Right lung (tissue), 5 donors: ENCODE measurements around the gene CUX1. TPM values are rescaled to one million over a fixed set of nuclear protein-coding genes. Genes with fewer than 3 reads are reported as not detected.
A peak's percentile ranks its signal among the peaks of the same experiment; 100 is the strongest.
"Not testable (repeated sequence)": the region's sequence is repeated elsewhere in the genome, so short reads cannot be mapped to it uniquely, and the experiment has no call there.

ENCODE experiments used
- DNase-seq, 2 donors: peaks; one replicate each; pipeline ENCODE4 v3.0.0-alpha.2; 2013
- polyA plus RNA-seq, 5 donors: library from polyadenylated mRNA; unstranded; fragments of 120-200 nt; gene quantifications; one replicate each; pipeline versions ENCODE4 v1.2.1 to v1.2.3, GENCODE V29; 2013; ENCODE audit warnings: inconsistent platforms in 1 of 5, low replicate concordance in 1 of 5; ENCODE audit not compliant: insufficient read length in 5 of 5, insufficient read depth in 1 of 5

The CUX1 gene
- polyA plus RNA-seq, 5 donors, result 80.2 to 101 (median 89.3) TPM

- DNase-seq, result no peak
These were observed 468.3 kb downstream of the CUX1 start for GRCh38 chr7:102285540-102286236.

- DNase-seq, result peak; percentile 81 to 82
These were observed 469.0 kb downstream of the CUX1 start, which contains the start of gene SH2B2 for GRCh38 chr7:102286237-102287110. SH2B2 (plus strand) TSS chr7:102286868; CDS start chr7:102300551, 13,683 bp downstream.

DNA sequence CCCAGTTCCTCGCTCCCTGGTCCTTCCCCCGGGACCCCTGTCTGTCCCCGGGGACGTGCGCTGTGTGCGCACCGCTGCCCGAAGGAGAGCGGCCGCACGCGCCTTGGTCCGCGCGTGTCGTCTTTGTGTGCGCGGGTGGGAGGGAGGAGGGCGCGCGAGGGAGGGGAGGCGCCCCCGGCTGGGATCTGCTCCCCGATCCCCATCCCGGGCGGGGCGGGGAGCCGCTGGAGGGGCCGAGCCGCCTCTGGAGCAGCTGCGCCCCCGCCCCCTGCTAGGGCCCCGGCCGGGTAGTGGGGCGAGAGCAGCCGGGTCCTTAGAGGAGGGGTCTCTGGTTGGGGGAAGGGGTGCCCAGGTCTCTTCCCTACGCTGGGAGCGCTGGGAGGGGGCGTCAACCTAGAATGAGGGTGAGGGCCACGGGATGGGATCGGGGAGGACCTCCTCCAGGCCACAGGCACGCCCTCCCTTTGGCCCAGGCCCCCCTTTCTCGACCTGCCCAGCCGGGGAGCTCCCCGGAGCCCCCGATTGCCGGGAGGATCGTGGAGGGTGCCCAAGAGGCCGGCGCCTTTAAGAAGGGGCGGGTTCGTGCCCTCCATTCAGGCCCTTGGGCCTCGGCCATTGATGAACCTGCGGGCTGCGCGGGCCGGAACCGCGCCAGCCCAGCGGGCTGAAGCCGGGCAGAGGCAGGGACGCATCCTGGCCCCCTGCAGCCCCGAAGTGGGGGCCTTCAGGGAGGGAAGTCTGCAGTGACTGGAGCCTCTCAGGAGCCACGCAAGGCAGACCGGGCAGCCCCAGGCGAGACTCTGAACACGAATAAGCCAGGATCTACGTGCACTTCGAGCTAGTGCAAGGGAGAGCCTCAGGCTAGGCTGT, 469.9 kb downstream of the CUX1 start:
- DNase-seq, result no peak

GRCh38 chr7:102287981-102288278, 470.5 kb downstream of the CUX1 start:
- no peak for DNase-seq

DNA sequence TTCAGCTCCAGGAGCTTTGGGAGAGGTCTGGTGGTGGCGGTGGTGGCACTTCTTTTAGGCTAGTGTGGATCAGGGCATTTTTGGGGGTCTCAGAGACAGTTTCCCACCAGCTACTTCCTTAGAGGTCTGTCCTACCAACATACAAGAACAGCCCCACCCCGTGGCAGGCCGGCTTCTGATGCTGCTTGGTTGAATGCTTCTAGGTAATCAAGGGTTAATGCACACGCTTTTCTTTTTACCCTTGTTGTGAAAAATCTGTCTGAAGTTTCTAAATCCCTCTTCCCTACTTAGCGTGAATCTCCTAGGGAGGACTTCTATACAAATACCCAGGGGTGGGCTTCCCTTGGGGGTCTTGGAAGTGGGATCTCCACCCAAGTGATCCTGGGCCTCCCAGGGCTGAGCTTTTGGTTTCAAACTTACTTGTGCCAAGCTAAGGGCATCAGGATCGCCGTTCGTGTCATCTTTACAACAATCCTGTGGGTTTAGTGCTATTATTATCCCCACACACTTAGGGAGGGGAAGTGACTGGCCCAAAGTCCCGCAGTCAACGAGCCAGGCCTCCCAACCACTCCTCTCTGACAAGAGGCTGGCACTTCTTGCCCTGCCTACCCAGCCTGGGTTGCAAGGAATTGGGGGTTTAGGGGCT, 471.0 kb downstream of the CUX1 start:
- DNase-seq, result no peak

DNA sequence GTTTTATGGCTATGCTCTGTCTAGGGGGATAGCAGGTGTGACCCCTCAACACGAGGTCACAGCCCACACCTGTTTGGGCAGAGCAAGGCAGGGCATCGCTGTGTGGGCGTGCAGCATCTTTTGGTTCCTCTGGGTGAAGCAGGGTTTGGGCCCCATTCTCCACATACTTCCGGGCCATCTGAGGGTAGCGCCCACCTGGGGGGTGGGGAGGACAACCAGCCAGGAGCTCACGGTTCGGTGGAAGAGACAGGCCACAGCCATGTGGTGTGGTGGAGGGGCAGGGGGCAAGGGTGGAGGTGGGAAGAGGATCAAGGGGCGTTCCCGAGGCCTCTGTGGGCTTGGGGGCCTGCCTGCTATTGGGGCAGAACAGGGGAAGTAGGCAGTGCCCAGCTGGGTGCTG, 471.6 kb downstream of the CUX1 start:
- no peak for DNase-seq

DNA sequence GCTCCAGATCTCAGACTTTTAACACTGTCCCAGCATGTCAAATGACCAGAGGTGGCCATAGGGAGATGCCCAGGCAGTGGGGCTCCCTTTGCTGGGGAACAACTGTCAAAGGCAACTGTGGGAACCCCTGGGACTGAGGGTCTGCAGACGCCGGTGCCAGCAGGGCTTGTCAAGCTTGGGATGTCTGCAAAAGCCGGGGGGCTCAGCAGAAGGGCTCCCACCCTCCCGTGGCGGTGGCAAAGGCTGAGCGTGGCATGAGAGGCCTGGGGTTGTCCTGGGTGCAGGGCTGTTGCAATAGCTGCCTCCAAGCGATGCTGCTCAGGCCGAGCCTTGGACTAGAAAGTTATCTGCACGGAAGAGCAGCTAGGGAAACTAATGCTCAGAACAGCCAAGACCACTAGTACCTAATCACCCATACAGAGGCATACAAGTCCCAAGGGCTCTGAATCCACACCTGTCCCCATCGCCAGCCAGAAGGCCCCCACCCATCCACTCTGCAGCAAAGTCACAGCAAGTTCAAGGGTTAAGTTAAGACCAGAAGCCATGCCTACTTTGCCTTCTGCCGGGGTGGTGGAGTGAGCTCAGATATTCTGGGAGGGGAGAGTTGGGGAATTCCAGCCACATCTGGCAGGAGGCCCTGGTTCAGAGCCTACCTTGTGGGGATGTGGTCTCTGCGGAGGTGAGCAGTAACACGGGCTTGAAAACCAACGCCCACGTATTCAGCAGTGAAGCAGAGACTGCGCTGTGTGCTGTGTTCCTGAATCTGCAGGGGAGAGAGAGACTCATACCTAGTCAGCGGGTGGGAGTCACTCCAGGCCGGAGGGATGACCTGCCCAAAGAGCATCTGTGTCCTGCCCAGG, 473.9 kb downstream of the CUX1 start:
- no peak for DNase-seq

GRCh38 chr7:102291916-102292267, 474.5 kb downstream of the CUX1 start:
- DNase-seq, result no peak

- DNase-seq, result no peak
These were observed 475.7 kb downstream of the CUX1 start for GRCh38 chr7:102292813-102293798.

DNA sequence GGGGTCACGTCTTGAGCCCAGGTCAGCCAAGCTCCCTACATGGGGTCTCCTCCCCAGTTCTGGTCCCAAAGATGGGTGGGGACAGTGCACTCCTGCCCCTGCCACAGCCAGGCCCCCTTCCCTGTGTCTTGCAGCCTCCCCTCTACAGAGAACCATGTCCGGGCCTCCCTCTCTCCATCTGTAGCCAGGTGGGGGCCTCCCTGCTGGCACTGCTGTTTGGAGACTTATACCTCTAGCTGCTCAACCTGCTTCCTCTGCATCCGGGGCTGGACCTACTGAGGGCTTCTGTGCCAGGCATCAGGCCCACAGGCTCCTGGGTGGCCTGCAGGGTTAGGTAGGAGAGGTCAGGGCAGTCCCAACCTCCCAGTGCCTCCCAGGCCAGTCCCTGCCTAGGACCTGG, 477.2 kb downstream of the CUX1 start:
- DNase-seq, result no peak

DNA sequence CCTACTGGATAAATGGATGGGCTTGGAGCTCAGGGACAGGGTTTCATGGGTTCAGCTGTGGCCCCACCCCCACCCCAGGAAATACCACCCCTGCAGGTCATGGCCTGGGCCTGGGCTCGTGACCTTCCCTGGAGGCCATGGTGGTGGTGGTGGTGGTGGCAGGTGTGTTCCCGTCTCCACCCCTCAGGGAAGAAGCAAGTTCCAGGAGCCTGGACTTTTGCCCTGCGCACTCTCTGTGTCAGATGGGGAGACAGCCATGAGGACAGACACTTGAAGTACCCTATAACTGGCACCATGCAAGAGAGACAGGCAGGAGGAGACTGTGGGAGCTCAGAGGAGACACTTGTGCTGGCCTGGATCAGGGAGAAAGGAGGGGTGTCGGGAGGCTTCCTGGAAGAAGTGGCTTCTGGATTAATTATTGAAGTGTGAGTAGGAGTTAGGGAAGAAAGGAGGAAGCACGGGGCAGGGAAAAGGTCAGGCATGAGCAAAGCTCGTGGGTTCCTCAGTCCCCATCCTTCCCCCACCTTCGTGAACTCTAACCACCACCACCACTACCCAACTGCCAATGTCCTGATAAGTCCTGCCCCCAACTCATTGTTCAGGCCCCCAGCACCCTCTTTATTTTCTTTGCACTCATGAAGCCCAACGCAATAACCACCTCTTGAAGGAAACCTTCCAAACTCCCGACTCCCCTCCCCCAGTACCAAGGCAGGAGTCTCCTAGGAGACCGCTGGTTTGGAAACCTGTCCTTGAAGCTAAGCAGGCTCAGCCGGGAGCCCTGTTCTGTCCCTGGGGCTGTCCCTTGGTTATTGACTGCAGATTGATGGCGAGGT, 478.1 kb downstream of the CUX1 start:
- DNase-seq, result no peak

DNA sequence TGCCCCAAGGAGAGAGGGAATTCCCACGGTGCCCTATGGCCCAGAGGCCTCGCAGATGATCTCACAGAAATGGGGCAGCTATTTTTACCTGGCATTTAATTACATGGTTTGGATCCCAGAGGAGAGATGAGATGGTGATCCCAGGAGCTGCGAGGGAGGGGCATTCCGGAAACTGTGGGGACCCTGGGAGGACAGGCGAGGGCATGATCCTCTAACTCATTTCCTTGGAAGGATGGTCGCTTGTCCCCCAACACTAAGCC, 478.7 kb downstream of the CUX1 start:
- no peak for DNase-seq

DNA sequence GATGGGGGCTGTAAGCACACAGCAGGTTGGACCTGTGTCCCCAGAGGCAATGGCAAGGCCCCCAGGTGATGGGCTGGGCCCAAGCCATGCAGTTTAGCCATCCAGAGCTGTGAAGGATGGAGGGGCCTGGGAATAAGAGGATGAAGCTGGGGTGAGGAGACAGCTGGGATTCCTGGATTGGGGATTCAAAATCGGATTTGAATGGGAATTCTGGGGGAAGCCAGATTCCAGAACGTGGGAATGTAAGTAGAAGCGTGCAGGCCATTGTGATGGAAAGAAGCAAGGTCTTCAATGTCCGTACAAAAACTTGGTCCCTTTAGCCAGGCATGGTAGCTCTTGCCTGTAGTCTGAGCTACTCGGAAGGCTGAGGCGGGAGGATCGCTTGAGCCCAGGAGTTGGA, 479.1 kb downstream of the CUX1 start:
- no peak for DNase-seq

DNA sequence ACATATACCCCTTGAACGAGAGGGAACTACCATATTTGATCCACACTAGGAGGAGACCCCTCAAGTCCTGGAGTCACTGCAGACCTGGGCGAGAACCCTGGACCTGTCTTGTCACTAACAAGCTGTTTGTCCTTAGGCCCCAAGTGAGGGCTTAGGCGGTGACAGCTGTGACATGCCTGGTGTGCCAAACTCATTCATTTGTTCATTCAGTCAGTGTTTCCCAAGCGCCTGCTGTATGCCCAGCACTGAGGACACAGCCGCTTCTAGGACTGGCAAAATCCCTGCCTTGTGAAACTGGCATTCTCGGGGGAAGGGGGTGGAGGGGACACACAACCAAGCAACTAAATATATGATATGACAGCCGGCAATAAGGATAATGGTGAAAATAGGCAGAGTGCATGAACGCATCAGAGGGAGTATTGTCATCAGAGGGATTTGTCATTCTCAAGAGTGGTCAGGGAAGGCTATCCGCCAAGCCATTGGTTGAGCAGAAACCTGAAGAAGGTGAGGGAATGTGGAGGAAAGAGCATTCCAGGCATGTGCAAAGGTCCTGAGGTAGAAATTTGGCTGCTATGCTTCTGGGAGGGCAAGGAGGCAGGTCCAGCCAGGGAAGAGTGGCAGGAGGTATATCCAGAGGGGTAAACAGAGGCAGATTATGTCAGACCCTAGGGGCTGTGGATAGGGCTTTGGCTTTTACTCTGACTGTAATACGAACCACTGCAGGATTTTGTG, 480.2 kb downstream of the CUX1 start:
- no peak for DNase-seq

GRCh38 chr7:102300643-102301221, 483.3 kb downstream of the CUX1 start:
- no peak for DNase-seq

DNA sequence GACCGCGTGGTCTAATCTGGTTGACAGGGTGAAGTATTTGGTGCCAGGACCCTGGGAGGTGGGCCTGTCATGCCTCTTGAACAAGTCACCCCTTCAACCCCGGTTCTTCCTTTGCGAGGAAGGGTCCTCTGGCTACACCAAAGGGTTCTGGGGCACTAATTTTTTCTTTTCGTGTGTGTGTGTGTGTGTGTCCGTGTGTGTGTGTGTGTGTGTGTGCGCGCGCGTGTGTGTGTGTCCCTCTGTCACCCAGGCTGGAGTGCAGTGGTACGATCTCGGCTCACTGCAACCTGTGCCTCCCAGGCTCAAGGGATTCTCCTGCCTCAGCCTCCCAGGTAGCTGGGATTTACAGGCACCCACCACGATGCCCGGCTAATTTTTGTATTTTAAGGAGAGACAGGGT, 483.9 kb downstream of the CUX1 start:
- DNase-seq, result not testable (repeated sequence)

DNA sequence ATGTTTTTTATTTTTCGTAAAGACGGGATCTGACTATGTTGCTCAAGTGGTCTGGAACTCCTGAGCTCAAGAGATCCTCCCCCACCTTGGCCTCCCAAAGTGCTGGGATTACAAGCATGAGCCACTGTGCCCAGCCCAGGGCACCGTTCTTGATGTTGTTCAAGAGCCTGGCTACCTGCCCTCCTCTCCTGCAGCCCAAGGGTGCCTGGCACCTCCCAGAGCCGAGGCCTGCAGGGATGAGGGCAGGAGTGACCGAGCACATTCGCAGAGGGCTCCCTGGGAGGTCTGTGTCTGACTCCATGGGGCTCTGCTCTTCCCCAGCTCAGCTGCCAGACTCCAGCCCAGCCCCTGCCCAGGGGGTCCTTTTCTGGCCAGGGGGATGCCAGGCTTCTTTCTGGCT, 484.6 kb downstream of the CUX1 start:
- DNase-seq, result no peak
